ENCODE measurements around the gene ARMH3.

ARMH3 gene

GRCh38 chr10:101850749-101851148 lies 205.2 kb downstream of the ARMH3 start:
- no peak for DNase-seq

- peak; percentile 13 for DNase-seq
Measured at GRCh38 chr10:101848894-101849351, 207.1 kb downstream of the ARMH3 start.

- DNase-seq: no peak
Measured at GRCh38 chr10:101848408-101848807, 207.6 kb downstream of the ARMH3 start.

- DNase-seq: no peak
Measured at GRCh38 chr10:101845893-101846292, 210.1 kb downstream of the ARMH3 start.

- DNase-seq: no peak
Measured at GRCh38 chr10:101843032-101844021, 212.6 kb downstream of the ARMH3 start, which contains the start of gene KCNIP2. KCNIP2 (minus strand) TSS chr10:101843800; CDS start chr10:101843568, 232 bp downstream.

- DNase-seq: no peak
Measured at GRCh38 chr10:101841826-101842225, 214.1 kb downstream of the ARMH3 start.

GRCh38 chr10:101840741-101841453 lies 215.1 kb downstream of the ARMH3 start:
- peak; percentile 20 for DNase-seq

GRCh38 chr10:101840102-101840684 lies 215.8 kb downstream of the ARMH3 start:
- DNase-seq: no peak

- no peak for DNase-seq
Measured at GRCh38 chr10:101839416-101840063, 216.4 kb downstream of the ARMH3 start.

- DNase-seq: no peak
Measured at GRCh38 chr10:101839002-101839401, 217.0 kb downstream of the ARMH3 start.

- DNase-seq: no peak
Measured at GRCh38 chr10:101838416-101838970, 217.5 kb downstream of the ARMH3 start.

- no peak for DNase-seq
Measured at GRCh38 chr10:101837748-101838147, 218.2 kb downstream of the ARMH3 start.

GRCh38 chr10:101835362-101835761 lies 220.6 kb downstream of the ARMH3 start:
- DNase-seq: no peak

- DNase-seq: no peak
Measured at GRCh38 chr10:101834341-101834740, 221.6 kb downstream of the ARMH3 start.

- DNase-seq: no peak
Measured at GRCh38 chr10:101833466-101833865, 222.5 kb downstream of the ARMH3 start.

GRCh38 chr10:101832325-101832771 lies 223.6 kb downstream of the ARMH3 start:
- no peak for DNase-seq

GRCh38 chr10:101831169-101831811 lies 224.7 kb downstream of the ARMH3 start:
- DNase-seq: no peak

GRCh38 chr10:101830322-101831168 lies 225.4 kb downstream of the ARMH3 start:
- no peak for DNase-seq

- no peak for DNase-seq
Measured at GRCh38 chr10:101829561-101830315, 226.2 kb downstream of the ARMH3 start.
